AG09309 (cell line): Measurements from ENCODE around the gene AFAP1L2.

Experiments
- DNase-seq: peaks from one replicate; pipeline ENCODE4 v3.0.0-alpha.2; 2010; ENCODE audit warnings: low read depth
- H3K4me3 ChIP-seq: 2 replicates; pipeline ENCODE4 v1.5.1; 2011; ENCODE audit warnings: mild to moderate bottlenecking, low read depth, low read length, moderate library complexity; ENCODE audit not compliant: control insufficient read depth
- TF ChIP-seq, protein P1 (sequence below): IDR thresholded peaks from 2 replicates; pipeline ENCODE4 v1.5.1; 2011; ENCODE audit warnings: mild to moderate bottlenecking, low read depth, low read length, inconsistent platforms; ENCODE audit not compliant: insufficient read depth, control insufficient read depth; ENCODE audit errors: missing control alignments

The AFAP1L2 gene

DNA sequence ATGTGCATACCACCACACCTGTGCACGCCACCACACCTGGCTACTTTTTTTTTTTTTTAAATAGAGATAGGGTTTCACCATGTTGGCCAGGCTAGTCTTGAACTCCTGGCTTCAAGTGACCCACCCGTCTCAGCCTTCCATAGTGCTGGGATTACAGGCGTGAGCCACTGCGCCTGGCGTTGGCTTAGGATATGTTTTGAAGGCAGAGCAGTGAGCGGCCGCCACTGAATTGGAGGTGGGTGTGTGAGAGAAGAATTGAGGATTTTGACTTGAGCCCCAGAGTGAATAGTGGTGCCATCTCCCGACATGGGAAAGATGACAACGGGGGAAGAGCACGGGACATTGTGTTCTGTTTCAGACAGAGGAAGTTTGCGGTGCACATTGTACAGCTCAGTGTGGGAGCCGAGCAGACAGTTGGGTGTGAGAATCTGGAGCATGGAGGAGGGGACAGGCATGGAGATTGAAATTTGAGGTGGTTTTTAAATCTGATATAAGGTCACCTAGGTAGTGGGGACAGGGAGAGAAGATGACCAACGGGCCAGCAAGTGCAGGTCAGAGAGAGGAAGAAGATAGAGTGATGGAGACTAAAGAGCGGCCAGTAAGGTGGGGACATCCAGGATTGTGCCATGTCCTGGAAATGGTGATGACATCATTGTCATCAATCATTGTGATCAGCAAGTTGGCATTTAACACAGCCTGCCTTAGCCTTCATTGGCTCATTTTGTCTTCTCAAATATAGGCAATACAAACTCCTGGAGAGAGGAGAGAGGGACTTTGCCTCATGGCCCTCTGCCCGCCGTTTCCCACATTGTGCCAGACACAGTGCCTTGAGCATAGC lies 129.5 kb downstream of the AFAP1L2 start:
- DNase-seq, result no peak
- TF ChIP-seq, protein P1, sequence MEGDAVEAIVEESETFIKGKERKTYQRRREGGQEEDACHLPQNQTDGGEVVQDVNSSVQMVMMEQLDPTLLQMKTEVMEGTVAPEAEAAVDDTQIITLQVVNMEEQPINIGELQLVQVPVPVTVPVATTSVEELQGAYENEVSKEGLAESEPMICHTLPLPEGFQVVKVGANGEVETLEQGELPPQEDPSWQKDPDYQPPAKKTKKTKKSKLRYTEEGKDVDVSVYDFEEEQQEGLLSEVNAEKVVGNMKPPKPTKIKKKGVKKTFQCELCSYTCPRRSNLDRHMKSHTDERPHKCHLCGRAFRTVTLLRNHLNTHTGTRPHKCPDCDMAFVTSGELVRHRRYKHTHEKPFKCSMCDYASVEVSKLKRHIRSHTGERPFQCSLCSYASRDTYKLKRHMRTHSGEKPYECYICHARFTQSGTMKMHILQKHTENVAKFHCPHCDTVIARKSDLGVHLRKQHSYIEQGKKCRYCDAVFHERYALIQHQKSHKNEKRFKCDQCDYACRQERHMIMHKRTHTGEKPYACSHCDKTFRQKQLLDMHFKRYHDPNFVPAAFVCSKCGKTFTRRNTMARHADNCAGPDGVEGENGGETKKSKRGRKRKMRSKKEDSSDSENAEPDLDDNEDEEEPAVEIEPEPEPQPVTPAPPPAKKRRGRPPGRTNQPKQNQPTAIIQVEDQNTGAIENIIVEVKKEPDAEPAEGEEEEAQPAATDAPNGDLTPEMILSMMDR, result no peak
- no peak overlapping the region for H3K4me3 ChIP-seq

DNA sequence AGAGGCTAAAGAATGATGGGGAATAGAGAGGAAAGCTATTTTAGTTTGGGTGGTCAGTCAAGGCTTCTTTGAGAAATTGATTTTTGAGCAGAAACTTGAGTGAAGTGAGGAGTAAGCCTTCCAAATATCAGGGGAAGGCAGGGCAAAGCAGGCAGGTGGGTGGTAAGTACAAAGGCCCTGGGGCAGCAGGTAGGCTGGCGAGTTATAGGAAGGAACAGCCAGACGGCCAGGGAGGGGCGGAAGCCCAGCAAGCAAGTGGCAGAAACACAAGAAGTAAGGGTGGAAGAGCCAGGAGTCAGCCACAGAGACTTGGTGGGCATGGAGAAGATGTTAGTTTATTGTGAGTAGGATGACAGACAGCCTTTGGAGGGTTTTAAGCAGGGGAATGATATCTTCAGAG lies 130.4 kb downstream of the AFAP1L2 start:
- TF ChIP-seq, protein P1, result no peak
- DNase-seq, result no peak
- no peak overlapping the region for H3K4me3 ChIP-seq

DNA sequence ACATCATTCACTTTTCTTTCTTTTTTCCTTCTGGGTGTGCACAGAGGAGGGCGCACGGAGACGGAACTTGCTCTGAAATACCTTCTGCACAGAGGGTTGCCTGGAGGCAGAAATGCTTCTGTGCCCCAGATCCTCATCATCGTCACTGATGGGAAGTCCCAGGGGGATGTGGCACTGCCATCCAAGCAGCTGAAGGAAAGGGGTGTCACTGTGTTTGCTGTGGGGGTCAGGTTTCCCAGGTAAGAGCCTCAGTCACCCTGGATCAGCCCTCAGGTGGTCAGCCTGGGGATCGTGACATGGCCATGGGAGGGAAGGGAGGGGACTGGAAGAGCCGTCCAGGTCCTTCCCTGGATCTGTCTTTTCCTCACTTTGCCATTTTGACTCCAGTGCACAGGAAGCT lies 131.6 kb downstream of the AFAP1L2 start:
- no peak overlapping the region for H3K4me3 ChIP-seq
- TF ChIP-seq, protein P1, result no peak
- no peak for DNase-seq

DNA sequence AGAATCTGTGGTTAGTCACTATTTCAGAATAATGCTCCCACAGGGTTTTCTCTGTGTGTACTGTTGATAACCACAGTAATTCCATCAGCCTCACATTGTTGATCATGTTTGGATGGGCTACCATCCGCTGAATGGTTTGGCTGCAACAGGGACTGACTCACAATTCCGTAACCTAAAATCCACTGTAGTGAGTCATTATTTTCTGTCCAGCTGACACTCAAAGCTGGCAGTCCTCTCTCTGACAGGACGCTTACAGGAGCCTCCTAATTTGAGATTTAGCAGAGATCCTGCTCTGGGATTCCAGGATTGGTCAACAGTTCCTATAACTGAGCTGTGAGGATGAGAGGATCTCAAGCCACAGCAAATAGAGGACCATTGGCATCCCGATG lies 132.5 kb downstream of the AFAP1L2 start:
- TF ChIP-seq, protein P1, result no peak
- peak; percentile 86 for DNase-seq
- H3K4me3 ChIP-seq, result no peak overlapping the region

DNA sequence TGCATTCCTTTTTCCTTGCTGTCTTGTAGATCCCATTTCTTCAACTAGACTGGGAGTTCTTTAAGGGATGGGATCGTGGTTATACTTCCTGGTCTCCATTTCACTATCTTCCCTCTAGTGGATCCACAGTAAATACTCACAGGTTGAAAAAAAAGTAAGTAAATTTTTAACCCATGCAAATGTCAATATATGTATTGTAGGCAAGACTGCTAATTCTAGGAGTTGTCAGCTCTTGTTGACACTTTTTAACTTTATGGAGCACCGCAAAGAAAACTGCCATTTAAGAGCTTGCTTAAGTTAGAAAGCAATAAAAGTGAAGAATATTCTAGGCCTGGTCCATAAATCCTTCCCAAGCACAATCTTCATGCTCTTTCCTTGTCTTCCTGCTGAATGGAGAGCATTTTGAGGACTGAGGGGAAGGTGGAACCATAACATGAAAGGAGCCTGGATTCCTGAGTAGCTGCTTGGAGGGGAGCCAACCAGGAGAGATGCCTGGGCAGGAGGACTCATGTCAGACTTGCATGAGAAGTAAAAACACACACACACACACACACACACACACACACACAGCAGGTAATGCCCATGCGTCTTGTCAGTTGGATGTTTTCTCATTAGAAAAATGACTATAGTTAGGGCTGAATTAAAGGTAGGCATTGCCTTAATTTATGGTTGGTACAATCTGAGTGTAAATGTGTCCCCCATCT lies 133.1 kb downstream of the AFAP1L2 start:
- no peak for DNase-seq
- TF ChIP-seq, protein P1, result no peak
- no peak overlapping the region for H3K4me3 ChIP-seq

DNA sequence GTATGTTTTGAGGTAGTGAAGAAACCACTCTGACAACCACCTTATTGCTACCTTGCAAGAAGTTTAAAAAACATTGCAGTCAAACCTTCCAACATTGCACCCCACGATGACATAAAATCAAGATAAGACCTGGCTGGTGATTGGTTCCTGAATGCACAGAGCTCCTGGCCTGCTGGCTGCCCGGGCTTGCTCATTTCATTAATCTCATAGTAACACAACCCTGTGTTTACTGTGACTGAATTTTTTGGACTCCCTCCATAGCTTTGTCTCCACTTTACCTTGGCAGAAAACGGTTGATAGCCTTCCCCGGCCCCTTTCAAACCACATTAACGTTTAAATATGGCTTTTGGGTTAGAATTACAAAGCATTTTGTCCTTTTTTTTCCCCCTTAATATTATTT lies 137.8 kb downstream of the AFAP1L2 start:
- no peak overlapping the region for H3K4me3 ChIP-seq
- DNase-seq, result no peak
- TF ChIP-seq, protein P1, result no peak
